Subcutaneous abdominal adipose tissue (tissue), 5 donors: ENCODE measurements around the gene RAP1GAP.

Source experiments
- H3K27ac ChIP-seq: one replicate; pipeline ENCODE4 v1.7.0; 2013; ENCODE audit warnings: low read depth, mild to moderate bottlenecking, inconsistent platforms, low read length, moderate library complexity
- H3K27me3 ChIP-seq, 5 donors: one replicate each; pipeline ENCODE4 v1.7.0; 2013; ENCODE audit warnings: low read length in 5 of 5, inconsistent platforms in 1 of 5; ENCODE audit not compliant: control insufficient read depth in 5 of 5, insufficient read depth in 4 of 5
- H3K36me3 ChIP-seq, 5 donors: one replicate each; pipeline ENCODE4 v1.7.0; 2013; ENCODE audit warnings: low read length in 5 of 5; ENCODE audit not compliant: control insufficient read depth in 5 of 5, insufficient read depth in 5 of 5
- H3K4me1 ChIP-seq, 5 donors: one replicate each; pipeline ENCODE4 v1.7.0; 2013; ENCODE audit warnings: low read length in 5 of 5, mild to moderate bottlenecking in 3 of 5, moderate library complexity in 1 of 5; ENCODE audit not compliant: control insufficient read depth in 5 of 5, insufficient read depth in 5 of 5
- H3K4me3 ChIP-seq, 5 donors: one replicate each; pipeline ENCODE4 v1.7.0; 2013; ENCODE audit warnings: low read length in 5 of 5, low read depth in 1 of 5
- H3K9ac ChIP-seq, 5 donors: one replicate each; pipeline ENCODE4 v1.7.0; 2013; ENCODE audit warnings: low read length in 5 of 5, mild to moderate bottlenecking in 4 of 5, moderate library complexity in 3 of 5
- H3K9me3 ChIP-seq, 5 donors: one replicate each; pipeline ENCODE4 v1.7.0; 2013; ENCODE audit warnings: low read length in 5 of 5; ENCODE audit not compliant: control insufficient read depth in 5 of 5
- donor health status: healthy.
- donor health status: healthy.
- donor health status: healthy.
- donor health status: healthy.
- donor health status: healthy.

The RAP1GAP gene

DNA sequence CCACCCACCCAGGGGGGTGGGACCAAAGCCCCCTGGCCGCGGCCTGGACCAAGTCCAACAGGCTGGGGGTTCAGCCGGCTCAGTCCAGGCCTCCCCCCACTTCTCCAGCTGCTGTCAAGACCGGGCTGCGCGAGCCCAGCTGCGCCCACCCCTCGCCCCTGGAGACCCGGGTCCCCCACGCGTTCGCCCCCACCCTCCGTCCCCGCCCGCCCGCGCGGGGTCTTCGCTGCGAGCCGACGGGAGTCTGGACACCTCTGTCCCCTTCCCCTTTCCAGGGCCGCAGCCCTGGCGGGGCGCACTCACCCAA, 253 bp downstream of the RAP1GAP start:
- Histone ChIP-seq H3K4me3 (peak overlapping the region in 2 of 5 donors; percentile 38 to 59), H3K36me3 (no peaks in the 10 kb centered on the region), H3K27me3 (peaks cover 27 to 60% (median 47%) of the 10 kb centered on the region in 5 donors), H3K27ac (no peak overlapping the region), H3K4me1 (peaks cover 6 to 43% (median 41%) of the 10 kb centered on the region in 5 donors), H3K9me3 (no peaks in the 10 kb centered on the region), H3K9ac (no peak overlapping the region)

GRCh38 chr1:21668232-21668950, 766 bp downstream of the RAP1GAP start:
- Histone ChIP-seq H3K4me1 (peaks cover 5 to 38% (median 36%) of the 10 kb centered on the region in 5 donors), H3K36me3 (no peaks in the 10 kb centered on the region), H3K4me3 (no peak overlapping the region), H3K9me3 (no peaks in the 10 kb centered on the region), H3K9ac (no peak overlapping the region), H3K27ac (no peak overlapping the region), H3K27me3 (peaks cover 27 to 64% (median 52%) of the 10 kb centered on the region in 5 donors)

DNA sequence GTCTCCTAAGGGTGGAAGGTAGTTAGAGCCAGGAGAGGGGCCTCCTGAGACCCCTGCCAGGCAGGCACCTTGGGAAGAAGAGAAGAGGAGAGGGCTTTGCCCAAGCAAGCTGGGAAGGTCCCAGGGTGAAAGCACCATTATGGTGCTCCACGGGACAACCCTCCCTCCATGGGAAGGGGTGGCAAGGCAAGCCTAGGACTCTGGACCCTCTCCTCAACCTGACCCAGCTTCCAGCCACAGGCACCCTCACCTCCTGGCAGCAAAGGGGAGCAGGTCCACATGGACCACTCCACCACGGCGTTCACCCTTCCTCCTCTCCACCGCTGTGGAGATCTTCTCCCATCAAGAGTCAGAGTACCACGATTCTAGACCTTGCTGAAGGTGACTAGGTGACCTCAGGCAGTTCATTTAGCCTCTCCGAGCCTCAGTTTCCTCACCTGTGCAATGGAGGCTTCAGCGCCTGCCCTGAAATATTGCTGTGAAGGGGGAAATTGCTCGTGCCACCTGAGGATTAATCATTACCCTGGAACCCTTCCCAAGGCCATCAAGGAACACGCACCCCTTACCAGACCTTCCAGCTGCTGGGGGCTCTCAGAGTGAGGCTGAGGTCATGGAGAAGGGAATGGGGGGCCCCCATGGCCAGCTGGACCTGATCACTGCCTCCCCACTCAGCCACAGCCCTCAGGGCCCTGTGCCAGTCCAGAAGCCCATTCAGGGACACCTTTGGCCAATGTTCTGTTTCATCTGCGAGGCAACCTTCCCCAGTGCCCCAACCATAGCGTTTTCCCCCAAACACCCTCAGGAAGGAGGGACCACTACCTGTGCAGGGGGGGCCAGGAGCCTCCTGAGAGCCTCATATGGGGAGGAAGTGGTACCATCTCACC, 1.6 kb downstream of the RAP1GAP start:
- Histone ChIP-seq H3K4me3 (no peak overlapping the region), H3K36me3 (no peaks in the 10 kb centered on the region), H3K9me3 (no peaks in the 10 kb centered on the region), H3K4me1 (peaks cover 0 to 30% (median 28%) of the 10 kb centered on the region in 5 donors), H3K27me3 (peaks cover 27 to 68% (median 52%) of the 10 kb centered on the region in 5 donors), H3K9ac (no peak overlapping the region), H3K27ac (no peak overlapping the region)

- Histone ChIP-seq H3K4me3 (no peak overlapping the region), H3K9ac (no peak overlapping the region), H3K4me1 (peaks cover 0 to 24% (median 22%) of the 10 kb centered on the region in 5 donors), H3K36me3 (no peaks in the 10 kb centered on the region), H3K27me3 (peaks cover 27 to 75% (median 56%) of the 10 kb centered on the region in 5 donors), H3K9me3 (no peaks in the 10 kb centered on the region), H3K27ac (no peak overlapping the region)
These were observed 2.4 kb downstream of the RAP1GAP start for GRCh38 chr1:21666576-21667320.

DNA sequence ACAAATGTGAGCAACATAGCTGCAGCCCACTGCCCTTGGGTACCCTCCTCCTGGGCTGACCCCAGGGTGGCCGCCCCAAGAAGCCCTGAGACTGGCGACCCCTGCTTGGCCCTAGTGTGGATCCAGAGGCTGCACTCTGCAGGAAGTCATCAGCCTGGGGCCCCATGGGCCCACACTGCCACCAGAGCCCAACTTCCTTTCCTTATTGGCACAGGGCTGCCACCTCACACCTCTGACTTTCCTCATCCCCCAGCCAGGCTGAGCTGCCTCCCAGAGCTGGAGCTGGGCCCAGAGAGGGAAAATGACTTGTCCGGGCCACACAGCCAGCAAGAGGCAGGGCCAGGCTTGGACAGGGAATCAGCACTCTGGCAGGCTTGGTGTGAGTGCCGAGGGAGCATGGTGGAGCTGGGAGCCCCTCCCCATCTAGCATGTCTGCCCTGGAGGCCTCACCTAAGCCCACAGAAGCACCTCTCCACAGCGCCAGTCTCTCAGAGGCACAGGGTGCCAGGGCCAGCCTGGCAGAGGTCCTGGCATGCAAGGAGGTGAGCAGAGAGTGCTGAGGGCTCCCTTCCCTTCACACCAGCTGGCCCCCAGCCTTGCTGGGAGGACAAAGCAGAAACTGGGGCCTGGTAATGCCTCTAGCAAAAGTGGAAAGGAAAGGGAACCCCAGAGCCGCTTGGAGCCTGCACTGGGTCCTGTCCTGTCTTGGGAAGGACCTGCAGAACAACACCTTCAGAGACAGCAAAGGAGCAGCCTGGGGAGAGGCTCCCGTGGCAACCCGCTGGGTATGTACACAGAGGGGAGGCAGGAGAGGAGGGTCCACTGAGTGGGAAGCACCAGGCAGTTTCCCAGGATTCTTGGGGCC, 3.2 kb downstream of the RAP1GAP start:
- no peaks in the 10 kb centered on the region for H3K36me3 ChIP-seq
- H3K27ac ChIP-seq: no peak overlapping the region
- H3K9me3 ChIP-seq: no peaks in the 10 kb centered on the region
- H3K4me1 ChIP-seq: peaks cover 0 to 24% (median 22%) of the 10 kb centered on the region in 5 donors
- H3K27me3 ChIP-seq: peaks cover 27 to 80% (median 57%) of the 10 kb centered on the region in 5 donors
- no peak overlapping the region for H3K9ac ChIP-seq
- H3K4me3 ChIP-seq: no peak overlapping the region

- Histone ChIP-seq H3K27ac (no peak overlapping the region), H3K4me3 (no peak overlapping the region), H3K4me1 (peaks cover 0 to 21% (median 18%) of the 10 kb centered on the region in 5 donors), H3K36me3 (no peaks in the 10 kb centered on the region), H3K9ac (no peak overlapping the region), H3K27me3 (peaks cover 27 to 81% (median 54%) of the 10 kb centered on the region in 5 donors), H3K9me3 (no peaks in the 10 kb centered on the region)
These were observed 4.2 kb downstream of the RAP1GAP start for GRCh38 chr1:21664806-21665588.

- Histone ChIP-seq H3K9ac (no peak overlapping the region), H3K4me3 (no peak overlapping the region), H3K27ac (no peak overlapping the region), H3K9me3 (no peaks in the 10 kb centered on the region), H3K4me1 (peaks cover 0 to 17% (median 10%) of the 10 kb centered on the region in 5 donors), H3K36me3 (no peaks in the 10 kb centered on the region), H3K27me3 (peaks cover 33 to 80% (median 57%) of the 10 kb centered on the region in 5 donors)
These were observed 5.0 kb downstream of the RAP1GAP start for GRCh38 chr1:21663951-21664805.

DNA sequence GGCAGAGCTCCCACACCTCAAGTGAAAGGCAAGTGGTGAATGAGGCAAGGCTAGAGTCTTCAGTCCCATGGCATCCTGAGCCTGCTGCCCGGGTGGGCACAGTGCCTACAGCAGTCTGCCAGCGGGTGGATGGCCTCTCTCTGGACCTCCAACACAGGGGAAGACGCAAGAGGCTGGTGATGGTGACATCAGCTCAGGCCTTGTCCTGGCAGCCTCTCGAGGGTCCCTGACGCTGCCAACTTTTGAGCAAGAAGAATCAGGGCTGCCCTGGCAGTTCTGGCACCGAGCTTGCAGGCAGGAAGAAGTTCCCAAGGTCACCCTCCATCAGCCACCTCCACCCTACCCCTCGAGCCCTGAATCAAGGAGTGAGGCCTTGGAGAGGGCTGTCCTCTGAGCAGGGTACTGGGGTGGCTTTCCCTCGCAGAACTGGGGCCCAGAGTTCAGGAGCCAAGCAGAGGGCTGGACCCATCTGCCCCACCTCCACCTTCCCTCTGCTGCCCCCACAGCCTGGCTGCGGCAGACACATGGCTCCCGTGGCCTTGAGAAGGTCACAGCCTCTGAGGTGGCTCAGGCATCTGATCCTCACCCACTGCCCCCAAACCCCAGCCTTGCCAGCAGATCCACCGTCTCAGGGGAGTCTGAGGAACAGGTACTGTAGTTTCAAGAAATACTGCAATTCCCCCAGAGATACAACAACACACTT, 5.8 kb downstream of the RAP1GAP start:
- no peak overlapping the region for H3K9ac ChIP-seq
- no peaks in the 10 kb centered on the region for H3K36me3 ChIP-seq
- peaks cover 28 to 72% (median 53%) of the 10 kb centered on the region in 5 donors for H3K27me3 ChIP-seq
- H3K27ac ChIP-seq: no peak overlapping the region
- H3K9me3 ChIP-seq: no peaks in the 10 kb centered on the region
- H3K4me3 ChIP-seq: no peak overlapping the region
- peaks cover 0 to 10% (median 3%) of the 10 kb centered on the region in 5 donors for H3K4me1 ChIP-seq
